Measurements from ENCODE around the gene ATF5. TPM values are rescaled to one million over a fixed set of nuclear protein-coding genes. Genes with fewer than 3 reads are reported as not detected.

Gene ATF5
- total and polyA plus RNA-seq, 10 of the 15 experiments (the other 5 are each of a cell fraction or from before 2014, with no cell fraction given): 9.1 to 133 (median 24.0) TPM

DNA sequence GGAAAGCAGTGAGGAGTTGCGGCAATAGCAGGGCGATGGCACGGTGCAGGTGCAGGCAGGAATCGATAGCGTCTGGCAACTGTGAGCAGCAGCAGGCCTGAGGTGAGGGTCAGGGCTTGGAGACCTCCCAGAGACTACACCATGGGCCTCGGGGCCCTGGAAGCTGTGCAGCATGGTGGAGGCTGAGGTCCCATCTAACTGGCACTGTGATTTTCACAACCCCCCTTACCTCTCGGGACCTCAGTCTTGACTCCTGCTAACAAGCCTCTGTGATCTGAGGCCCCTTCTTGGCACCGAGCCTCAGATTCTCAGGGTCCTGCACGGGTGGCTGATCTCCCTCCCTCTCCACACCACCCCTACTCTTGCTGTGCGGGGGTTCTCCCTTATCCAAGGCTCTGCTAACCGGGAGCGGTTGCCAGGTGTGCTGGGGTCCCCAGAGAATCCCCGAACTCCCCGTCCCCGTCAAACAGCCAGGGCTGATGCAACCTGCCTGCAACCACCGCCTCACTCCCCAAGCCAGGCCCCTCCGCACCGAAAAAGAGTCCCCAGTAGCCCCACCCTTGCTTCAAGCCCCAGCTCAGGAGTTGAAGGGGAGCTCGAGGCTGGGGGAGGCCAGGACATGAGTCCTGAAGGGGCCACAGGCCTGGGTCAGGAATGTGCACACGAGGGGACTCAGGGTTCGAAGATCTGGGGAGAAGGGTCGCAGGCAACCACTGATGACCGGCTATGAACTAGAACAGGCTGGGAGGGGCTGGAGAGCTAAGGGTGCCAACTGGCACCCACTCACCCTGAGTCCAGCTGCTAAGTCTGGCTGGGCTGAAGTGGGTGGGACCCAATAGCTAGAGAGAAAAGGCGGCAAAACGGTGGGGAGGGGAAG lies 4.8 kb upstream of the ATF5 start (continued):
- TF ChIP-seq, protein P1, sequence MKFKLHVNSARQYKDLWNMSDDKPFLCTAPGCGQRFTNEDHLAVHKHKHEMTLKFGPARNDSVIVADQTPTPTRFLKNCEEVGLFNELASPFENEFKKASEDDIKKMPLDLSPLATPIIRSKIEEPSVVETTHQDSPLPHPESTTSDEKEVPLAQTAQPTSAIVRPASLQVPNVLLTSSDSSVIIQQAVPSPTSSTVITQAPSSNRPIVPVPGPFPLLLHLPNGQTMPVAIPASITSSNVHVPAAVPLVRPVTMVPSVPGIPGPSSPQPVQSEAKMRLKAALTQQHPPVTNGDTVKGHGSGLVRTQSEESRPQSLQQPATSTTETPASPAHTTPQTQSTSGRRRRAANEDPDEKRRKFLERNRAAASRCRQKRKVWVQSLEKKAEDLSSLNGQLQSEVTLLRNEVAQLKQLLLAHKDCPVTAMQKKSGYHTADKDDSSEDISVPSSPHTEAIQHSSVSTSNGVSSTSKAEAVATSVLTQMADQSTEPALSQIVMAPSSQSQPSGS (IDR thresholded peaks at IDR 0.05; ENCODE audit: low read length): no peak
- TF ChIP-seq POU2F2 (IDR thresholded peaks at IDR 0.05; ENCODE audit: borderline replicate concordance, low read depth, low read length): peak; percentile 24; the same call in 1 of the 3 replicates
- peak; percentile 60; the same call in 1 of the 2 replicates for TF ChIP-seq TAF1 (IDR thresholded peaks at IDR 0.05; ENCODE audit: borderline replicate concordance, low read depth, low read length)
- TF ChIP-seq PAX5 (IDR thresholded peaks at IDR 0.05; ENCODE audit: borderline replicate concordance, low read depth, low read length): peak; percentile 47; the same call in 1 of the 2 replicates
- 0 out of 2 replicates have a peak, but pooled peaks have one; percentile 11 for TF ChIP-seq SREBF1 (IDR thresholded peaks at IDR 0.05; ENCODE audit: low read length)
- TF ChIP-seq ZNF622 (IDR thresholded peaks at IDR 0.05): no peak
- 0 out of 2 replicates have a peak, but pooled peaks have one; percentile 32 for TF ChIP-seq NBN (IDR thresholded peaks at IDR 0.05)
- TF ChIP-seq IRF4 (IDR thresholded peaks at IDR 0.05; ENCODE audit: low read depth, low read length): 0 out of 2 replicates have a peak, but pooled peaks have one; percentile 28
- peak; percentile 73 for TF ChIP-seq RUNX3 (IDR thresholded peaks at IDR 0.05; ENCODE audit: low read length)
- 0 out of 2 replicates have a peak, but pooled peaks have one; percentile 29 for TF ChIP-seq POLR2AphosphoS2 (IDR thresholded peaks at IDR 0.05; ENCODE audit: low read depth, low read length)
- peak; percentile 20; the same call in 1 of the 2 replicates for TF ChIP-seq RAD21 (IDR thresholded peaks at IDR 0.05; ENCODE audit: insufficient read depth, low read depth, low read length)
- TF ChIP-seq, protein P2, sequence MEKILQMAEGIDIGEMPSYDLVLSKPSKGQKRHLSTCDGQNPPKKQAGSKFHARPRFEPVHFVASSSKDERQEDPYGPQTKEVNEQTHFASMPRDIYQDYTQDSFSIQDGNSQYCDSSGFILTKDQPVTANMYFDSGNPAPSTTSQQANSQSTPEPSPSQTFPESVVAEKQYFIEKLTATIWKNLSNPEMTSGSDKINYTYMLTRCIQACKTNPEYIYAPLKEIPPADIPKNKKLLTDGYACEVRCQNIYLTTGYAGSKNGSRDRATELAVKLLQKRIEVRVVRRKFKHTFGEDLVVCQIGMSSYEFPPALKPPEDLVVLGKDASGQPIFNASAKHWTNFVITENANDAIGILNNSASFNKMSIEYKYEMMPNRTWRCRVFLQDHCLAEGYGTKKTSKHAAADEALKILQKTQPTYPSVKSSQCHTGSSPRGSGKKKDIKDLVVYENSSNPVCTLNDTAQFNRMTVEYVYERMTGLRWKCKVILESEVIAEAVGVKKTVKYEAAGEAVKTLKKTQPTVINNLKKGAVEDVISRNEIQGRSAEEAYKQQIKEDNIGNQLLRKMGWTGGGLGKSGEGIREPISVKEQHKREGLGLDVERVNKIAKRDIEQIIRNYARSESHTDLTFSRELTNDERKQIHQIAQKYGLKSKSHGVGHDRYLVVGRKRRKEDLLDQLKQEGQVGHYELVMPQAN (conservative IDR thresholded peaks at IDR 0.05): peak; percentile 14; the same call in 1 of the 2 replicates
- peak; percentile 32 to 57; a peak in 2 of 4 replicates for TF ChIP-seq BHLHE40 (IDR thresholded peaks at IDR 0.05; ENCODE audit: borderline replicate concordance in 1 of 2, low read depth in 2 of 2, low read length in 1 of 2)
- TF ChIP-seq ESRRA (IDR thresholded peaks at IDR 0.05; ENCODE audit: low read length): 0 out of 2 replicates have a peak, but pooled peaks have one; percentile 22
- no peak for TF ChIP-seq RFX5 (IDR thresholded peaks at IDR 0.05; ENCODE audit: low read depth, low read length)
- TF ChIP-seq IKZF2 (IDR thresholded peaks at IDR 0.05): peak; percentile 56 to 70; a peak in 3 of 4 replicates
- no peak for TF ChIP-seq FOXK2 (IDR thresholded peaks at IDR 0.05)
- TF ChIP-seq NR2F1 (conservative IDR thresholded peaks at IDR 0.05): peak; percentile 64
- TF ChIP-seq CREM (IDR thresholded peaks at IDR 0.05; ENCODE audit: low read depth): peak; percentile 51; the same call in 1 of the 2 replicates
- 0 out of 4 replicates have a peak, but pooled peaks of 1 of the 2 experiments have one; percentile 36 for TF ChIP-seq EP300 (IDR thresholded peaks at IDR 0.05; ENCODE audit: borderline replicate concordance in 1 of 2, control insufficient read depth in 1 of 2, low read depth in 2 of 2, low read length in 2 of 2)
- TF ChIP-seq SREBF2 (IDR thresholded peaks at IDR 0.05; ENCODE audit: low read length): 0 out of 2 replicates have a peak, but pooled peaks have one; percentile 11
- TF ChIP-seq IKZF1 (conservative IDR thresholded peaks at IDR 0.05): peak; percentile 81
- TF ChIP-seq CBFB (IDR thresholded peaks at IDR 0.05; ENCODE audit: low read depth): peak; percentile 37; the same call in 1 of the 2 replicates
- peak; percentile 28; the same call in 1 of the 2 replicates for TF ChIP-seq SMC3 (IDR thresholded peaks at IDR 0.05; ENCODE audit: borderline replicate concordance, low read length)
- TF ChIP-seq CEBPB (IDR thresholded peaks at IDR 0.05; ENCODE audit: borderline replicate concordance in 1 of 2, low read depth in 2 of 2, low read length in 2 of 2): peak; percentile 50 to 98; a peak in 2 of 4 replicates
- 0 out of 2 replicates have a peak, but pooled peaks have one; percentile 14 for TF ChIP-seq ZNF384 (IDR thresholded peaks at IDR 0.05; ENCODE audit: borderline replicate concordance, low read depth, low read length)
- TF ChIP-seq RB1 (IDR thresholded peaks at IDR 0.05; ENCODE audit: borderline replicate concordance): no peak
- no peak for TF ChIP-seq SIX5 (IDR thresholded peaks at IDR 0.05; ENCODE audit: low read depth, low read length, severe bottlenecking)
